Measurements from ENCODE around the gene RNF135.
"Not testable (repeated sequence)": the region's sequence is repeated elsewhere in the genome, so short reads cannot be mapped to it uniquely, and the experiment has no call there.

Gene RNF135

DNA sequence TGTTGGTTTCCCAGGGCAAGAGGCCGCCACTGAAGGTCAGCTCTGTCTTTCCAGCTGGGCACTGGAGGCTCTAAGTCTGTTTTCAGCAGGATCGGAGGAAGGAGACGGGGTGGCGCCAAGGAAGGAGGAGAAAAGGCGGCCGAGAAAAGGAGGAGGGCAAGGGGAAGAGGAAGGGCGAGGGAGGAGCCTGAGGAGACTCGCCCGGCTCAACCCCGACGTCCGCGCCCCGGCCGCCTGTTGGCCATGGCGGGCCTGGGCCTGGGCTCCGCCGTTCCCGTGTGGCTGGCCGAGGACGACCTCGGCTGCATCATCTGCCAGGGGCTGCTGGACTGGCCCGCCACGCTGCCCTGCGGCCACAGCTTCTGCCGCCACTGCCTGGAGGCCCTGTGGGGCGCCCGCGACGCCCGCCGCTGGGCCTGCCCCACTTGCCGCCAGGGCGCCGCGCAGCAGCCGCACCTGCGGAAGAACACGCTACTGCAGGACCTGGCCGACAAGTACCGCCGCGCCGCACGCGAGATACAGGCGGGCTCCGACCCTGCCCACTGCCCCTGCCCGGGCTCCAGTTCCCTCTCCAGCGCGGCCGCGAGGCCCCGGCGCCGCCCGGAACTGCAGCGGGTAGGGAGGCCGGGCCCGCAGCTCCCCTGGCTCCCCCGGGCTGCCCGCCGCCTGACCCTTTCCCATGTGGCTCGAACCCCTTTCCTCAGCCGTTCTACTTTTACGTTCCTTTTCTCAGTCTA is at the start of gene RNF135:
TSS of gene RNF135 (plus strand) at position 209 of the 737 bp plus-strand sequence. CDS start at position 244, 35 bp downstream.
- FAIRE-seq: no peak

DNA sequence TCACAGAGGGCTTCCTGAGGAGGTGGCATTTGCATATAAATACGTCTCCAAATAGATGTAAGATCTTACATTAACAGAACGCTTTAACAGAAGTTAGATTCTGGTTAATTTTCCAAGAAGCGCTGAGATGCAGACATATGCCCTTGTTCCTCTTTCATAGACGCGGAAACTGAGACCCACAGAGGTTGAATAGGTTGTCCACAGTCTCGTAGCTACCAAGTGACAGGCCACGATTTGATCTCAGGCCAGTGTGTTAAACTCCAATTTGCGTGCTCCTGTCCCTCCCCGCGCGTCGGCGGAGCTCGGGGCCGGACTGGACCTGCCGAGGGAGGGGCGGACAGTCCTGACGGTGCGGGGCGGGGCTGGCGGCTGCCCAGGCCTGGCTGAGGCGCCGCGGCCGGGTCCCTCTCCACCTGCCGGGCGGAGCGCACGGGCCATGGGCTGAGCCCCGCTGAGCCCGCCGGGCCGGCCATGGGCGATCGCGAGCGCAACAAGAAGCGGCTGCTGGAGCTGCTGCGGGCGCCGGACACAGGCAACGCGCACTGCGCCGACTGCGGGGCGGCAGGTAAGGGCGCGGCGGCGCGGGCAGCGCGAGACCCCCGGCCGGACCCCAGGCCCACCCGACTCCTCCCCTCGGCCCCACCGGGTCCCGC is 49.2 kb upstream of the RNF135 start, which contains the start of gene ADAP2:
TSS of gene ADAP2 (plus strand) at position 402 of the 653 bp plus-strand sequence. CDS start at position 472, 70 bp downstream.
- FAIRE-seq: no peak

DNA sequence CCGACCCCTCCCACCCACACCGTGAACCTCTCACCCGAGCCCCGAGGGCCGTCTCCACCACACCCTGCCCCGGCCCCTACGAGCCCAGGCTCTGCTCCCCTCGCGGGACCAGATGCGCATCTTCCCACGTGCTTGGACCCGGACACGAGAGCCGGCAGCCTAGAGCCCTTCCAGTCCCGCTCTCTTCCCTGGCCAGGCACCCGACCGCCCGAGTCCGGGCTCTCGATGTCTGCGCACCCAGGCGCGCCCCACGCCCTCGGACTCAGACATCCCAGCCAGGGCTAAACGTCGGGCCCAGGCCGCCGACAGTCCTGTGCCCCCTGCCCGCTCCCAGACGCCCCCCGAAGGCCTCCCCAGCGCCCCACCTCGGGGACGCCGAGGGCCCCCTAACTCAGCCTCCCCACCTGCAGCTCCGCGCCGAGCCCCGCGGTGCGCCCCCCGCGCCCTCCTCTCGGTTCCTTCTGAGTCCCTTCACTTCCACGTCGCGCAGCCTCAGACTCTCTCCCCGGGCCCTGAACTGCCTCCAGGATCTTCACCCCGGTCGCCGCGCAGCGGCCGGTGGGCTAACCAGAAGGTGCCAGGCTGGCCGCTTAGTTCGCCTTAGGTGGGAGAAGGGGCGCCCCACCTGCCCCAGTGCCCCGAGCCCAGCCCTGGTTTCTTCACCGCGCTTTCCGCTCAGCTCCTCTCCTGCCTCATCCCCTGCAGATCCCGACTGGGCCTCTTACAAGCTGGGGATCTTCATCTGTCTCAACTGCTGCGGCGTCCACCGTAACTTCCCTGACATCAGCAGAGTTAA is 48.4 kb upstream of the RNF135 start:
- FAIRE-seq: no peak

- FAIRE-seq: no peak
Measured at GRCh38 chr17:30924341-30924740, 46.5 kb upstream of the RNF135 start.

DNA sequence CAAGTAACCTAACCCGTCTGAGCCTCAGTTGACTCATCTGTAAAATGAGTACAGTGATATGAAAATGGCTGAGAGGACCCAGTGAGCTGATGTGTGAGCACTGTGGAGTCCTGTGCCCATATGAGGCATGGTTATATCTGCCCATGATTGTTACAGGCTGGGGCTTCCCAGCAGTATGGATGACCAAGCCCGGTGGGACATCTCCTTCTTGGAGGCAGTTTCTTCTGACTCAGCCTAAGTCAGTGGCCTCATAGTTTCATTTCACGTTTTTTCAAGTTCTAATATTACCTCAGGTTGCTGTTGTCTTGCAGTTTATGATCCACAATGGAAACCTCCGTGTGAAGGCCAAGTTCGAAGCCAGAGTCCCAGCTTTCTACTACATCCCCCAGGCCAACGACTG is 44.3 kb upstream of the RNF135 start:
- no peak for FAIRE-seq

GRCh38 chr17:30927756-30928155 is 43.1 kb upstream of the RNF135 start:
- FAIRE-seq: no peak

GRCh38 chr17:30928584-30928983 is 42.3 kb upstream of the RNF135 start:
- FAIRE-seq: no peak

DNA sequence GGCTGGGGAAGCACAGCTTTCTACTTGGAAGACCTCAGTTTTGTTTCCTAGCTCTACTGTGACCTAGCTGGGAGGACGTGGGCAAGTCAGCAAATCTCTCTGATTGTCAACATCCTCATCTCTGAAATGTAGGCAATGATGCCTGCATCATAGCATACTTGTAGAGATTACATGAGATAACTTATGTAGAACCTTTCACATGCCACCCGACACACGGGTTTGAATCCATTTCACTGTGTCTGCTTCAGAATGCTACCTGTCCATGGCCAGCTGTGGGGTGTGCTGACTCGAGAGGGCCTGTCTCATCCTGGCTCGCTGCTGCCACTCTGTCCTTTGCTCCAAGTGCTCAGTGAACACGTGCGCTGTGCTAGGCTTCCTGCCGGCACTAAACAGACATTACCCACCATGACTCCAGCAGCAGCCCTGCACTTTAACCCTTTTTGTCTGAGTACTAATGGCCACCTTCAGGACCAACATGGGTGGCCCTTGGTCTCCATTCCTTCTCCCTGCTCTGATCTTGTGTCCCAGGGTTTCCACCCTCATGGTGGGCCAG is 41.7 kb upstream of the RNF135 start:
- FAIRE-seq: no peak

- not testable (repeated sequence) for FAIRE-seq
Measured at GRCh38 chr17:30929861-30930260, 41.0 kb upstream of the RNF135 start.

DNA sequence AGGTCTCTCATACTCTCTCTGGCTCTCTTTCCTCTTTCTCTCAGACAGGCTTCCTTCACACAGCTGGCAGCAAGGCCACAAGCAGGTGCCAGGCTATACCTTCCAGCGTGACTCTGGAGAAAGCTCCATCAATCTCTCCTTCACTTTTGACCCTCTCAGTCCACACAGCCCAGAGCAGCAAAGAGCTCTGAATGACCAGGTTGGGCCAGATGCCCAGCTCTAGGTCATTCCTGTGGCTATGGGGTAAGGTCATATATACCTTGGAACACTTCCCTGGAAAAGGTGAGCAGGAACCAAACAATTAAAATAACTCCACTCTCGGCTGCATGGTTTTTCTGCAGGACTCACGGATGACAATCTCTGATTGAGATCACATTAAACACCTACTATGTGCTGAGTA is 40.3 kb upstream of the RNF135 start:
- FAIRE-seq: no peak

- FAIRE-seq: not testable (repeated sequence)
Measured at GRCh38 chr17:30931582-30931981, 39.3 kb upstream of the RNF135 start.

- no peak for FAIRE-seq
Measured at GRCh38 chr17:30933966-30934365, 36.9 kb upstream of the RNF135 start.

- FAIRE-seq: no peak
Measured at GRCh38 chr17:30939051-30939689, 31.7 kb upstream of the RNF135 start.

DNA sequence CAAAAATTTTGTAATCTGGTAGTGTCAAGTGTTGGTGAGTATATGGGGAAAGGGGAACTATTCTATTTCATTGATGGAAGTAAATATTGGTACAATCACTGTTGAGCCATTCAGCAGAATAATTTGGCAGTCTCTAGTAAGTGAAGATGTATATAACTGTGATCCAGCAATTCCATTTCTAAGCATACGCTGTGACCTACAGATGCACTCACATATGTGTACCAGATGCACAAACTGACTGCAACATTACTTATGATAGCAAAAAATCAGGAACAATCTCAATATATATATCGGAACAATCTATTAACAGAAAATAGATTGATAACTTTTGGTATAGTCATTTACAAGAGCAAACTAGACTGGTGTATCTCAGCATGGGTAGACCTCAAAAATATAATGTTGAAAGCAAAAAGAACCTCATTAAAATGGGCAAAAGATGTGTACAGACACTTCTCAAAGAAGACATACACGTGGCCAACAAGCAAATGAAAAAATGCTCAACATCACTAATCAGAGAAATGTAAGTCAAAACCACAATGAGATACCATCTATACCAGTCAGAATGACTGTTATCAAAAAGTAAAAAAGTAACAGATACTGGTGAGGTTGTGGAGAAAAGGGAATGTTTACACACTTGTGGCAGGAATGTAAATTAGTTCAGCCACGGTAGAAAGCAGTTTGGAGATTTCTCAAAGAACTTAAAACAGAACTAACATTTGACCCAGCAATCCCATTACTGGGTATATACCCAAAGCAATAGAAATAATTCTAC is 28.3 kb upstream of the RNF135 start:
- no peak for FAIRE-seq

DNA sequence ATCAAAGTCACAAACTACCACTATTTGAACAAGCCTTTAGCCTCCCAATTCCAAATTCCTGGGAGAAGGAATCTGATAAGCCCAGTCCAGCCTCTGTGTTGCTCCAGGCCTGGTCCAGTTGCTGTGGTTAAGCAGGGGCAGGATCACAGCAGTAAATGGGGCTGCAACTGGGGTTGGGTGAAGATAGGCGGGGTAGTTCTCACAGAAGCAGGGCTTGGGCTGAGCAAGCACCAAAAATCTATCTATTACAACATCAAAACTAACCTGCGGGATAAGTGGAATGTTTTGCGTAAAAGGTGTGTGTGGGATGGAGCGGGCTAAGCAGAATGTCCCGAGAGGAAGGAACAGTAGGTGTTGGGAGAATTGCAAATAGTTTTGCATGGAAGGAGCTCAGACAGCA is 23.0 kb upstream of the RNF135 start:
- FAIRE-seq: no peak

DNA sequence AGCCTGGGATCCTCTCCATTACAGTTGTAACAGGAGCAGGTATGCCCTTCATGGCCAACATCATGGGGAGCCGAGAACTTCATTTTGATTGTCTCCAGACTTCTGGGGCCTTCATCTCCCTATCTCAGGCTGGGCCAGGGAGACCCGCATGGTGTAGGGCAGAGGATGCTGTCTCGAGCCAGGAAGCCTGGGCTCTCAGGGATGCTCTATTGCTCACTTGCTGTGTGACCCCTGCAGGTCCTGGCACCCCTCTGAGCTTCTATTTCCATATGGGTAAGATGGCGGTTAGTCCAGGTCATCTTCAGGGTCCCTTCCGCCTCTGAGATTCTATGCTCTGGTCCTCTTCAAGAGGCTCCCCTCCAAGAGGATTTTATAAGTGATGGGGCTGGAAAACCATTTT is 20.6 kb upstream of the RNF135 start:
- FAIRE-seq: no peak

- FAIRE-seq: no peak
Measured at GRCh38 chr17:30950669-30951399, 20.0 kb upstream of the RNF135 start.

DNA sequence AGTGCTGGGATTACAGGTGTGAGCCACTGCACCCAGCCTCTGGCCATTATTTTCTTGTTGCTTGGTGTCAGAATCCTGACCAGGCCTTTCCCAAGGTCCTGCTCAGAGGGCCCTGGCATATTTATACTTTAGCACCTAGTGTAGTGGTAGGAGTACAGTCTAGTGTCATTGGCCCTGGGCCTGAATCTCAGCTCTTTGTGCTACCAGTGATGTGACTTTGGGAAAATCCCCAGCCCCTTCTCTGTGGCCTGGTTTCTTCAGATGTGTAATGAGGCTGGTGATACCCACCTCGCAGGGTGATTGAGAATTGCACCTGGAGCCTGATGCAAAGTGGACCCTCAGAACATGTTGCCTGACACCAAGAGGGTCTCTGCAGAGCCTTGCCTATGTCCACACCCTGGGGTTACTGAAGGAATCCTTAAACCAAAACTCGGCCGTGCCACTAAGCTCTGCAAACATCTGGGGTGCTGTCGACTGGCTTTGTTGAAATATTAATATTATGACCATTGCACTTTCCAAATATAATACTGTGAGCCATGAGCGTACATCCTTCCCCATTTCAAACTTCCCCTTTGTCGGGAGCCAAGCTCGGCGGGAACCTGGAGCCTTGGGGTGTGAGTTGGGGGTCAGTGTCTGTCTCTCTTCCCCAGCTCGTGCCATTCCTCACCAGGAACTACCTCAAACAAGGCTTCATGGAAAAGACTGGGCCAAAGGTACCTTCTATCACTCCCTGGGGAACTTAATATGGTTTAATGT is 18.0 kb upstream of the RNF135 start:
- no peak for FAIRE-seq

DNA sequence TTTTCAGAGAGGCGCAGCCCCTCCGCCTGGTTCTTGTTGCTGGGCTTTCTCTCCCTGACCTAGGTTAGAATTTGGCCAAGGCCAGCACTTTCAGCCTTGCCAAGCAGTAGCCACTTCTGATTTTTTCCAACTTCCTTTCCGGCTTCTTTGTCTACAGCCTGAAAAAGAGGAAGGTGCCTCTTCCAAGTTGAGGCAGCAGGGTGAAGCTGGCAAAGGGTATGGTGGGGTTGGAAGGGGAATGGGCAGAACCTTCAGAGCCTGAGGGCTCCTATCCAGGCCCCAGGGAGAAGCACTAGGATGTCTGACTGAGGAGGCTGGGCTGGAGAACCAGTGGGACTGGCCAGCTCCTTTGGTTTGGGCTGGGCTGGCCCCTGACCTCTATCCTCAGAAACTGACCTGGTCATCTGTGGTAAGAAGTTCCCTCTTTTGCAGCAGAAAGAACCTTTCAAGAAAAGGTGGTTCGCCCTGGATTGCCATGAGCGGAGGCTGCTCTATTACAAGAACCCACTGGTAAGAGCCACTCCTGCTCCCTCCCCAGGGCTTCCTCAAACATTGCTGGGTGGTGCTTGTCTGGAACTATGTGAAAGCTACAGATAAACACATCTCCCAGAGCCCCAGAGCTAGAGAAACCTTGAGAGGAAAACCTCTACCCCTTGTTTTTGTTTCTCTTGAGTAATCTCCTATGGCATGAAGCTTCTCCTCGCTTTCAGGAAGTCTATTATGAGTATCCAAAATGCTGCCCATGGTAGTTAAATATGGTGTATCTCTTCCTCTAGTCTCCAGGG is 16.6 kb upstream of the RNF135 start:
- FAIRE-seq: no peak
